ENCODE results near the gene ROBO1.

The ROBO1 gene

DNA sequence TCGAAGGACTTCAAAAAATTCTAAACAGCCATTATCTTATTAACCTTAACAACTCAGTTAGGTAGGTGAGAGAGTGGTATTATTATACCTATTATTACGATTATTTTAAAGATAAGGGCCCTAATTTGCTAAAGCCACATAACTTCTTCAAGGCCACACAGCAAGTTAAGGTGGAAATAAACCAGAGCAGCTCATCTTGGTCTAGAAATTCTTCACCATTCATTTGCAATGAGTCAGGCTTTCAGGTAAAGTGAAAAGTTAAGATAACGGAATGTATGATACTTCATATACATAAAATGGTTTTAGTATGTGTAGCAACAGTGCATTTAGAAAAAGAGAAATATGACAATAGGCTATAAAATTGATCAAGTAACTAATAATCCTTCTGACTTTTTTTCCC lies 920.2 kb downstream of the ROBO1 start:
- no peaks in the 10 kb centered on the region for H3K27me3 ChIP-seq (ENCODE audit: low read depth)
- H3K4me1 ChIP-seq, result peaks cover 7% of the 10 kb centered on the region
- H3K4me3 ChIP-seq, result no peak overlapping the region
- in situ Hi-C loops (cut with MboI; ENCODE audit: low sequenced_read_pairs), result no loop called here
- no peaks in the 10 kb centered on the region for H3K36me3 ChIP-seq (replicated peaks)
- no peaks in the 10 kb centered on the region for H3K9me3 ChIP-seq
- DNase-seq (ENCODE audit: low spot score in 2 of 2), result no peak

- no peaks in the 10 kb centered on the region for H3K9me3 ChIP-seq
- peaks cover 7% of the 10 kb centered on the region for H3K4me1 ChIP-seq
- H3K36me3 ChIP-seq (replicated peaks), result no peaks in the 10 kb centered on the region
- no peak for DNase-seq (ENCODE audit: low spot score in 2 of 2)
- H3K27me3 ChIP-seq (ENCODE audit: low read depth), result no peaks in the 10 kb centered on the region
- in situ Hi-C loops (cut with MboI; ENCODE audit: low sequenced_read_pairs), result no loop called here
- H3K4me3 ChIP-seq, result no peak overlapping the region
These were observed 920.6 kb downstream of the ROBO1 start for GRCh38 chr3:78847203-78847602.

DNA sequence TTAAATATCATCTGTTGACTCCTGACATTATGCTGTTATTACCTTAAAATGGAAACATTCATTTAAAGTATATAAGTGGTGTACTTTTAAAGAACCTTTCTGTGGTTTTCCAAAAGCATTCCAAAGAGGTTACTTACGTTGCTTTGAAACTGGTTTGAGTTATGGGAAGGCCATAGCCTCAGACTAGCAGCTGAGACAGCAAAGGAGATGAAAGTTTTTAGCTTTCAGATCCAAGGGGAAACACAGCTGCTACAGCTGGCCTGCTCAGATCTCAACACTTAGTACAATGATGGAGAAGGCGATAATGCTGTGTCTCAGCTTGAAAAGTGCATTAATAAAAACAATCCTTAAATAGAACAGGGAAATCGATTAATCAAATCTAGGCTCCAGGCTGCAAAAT lies 921.1 kb downstream of the ROBO1 start:
- H3K36me3 ChIP-seq (replicated peaks), result no peaks in the 10 kb centered on the region
- no peak overlapping the region for H3K4me3 ChIP-seq
- H3K27me3 ChIP-seq (ENCODE audit: low read depth), result no peaks in the 10 kb centered on the region
- H3K4me1 ChIP-seq, result peaks cover 7% of the 10 kb centered on the region
- H3K9me3 ChIP-seq, result no peaks in the 10 kb centered on the region
- DNase-seq (ENCODE audit: low spot score in 2 of 2), result no peak
- in situ Hi-C loops (cut with MboI; ENCODE audit: low sequenced_read_pairs), result no loop called here

DNA sequence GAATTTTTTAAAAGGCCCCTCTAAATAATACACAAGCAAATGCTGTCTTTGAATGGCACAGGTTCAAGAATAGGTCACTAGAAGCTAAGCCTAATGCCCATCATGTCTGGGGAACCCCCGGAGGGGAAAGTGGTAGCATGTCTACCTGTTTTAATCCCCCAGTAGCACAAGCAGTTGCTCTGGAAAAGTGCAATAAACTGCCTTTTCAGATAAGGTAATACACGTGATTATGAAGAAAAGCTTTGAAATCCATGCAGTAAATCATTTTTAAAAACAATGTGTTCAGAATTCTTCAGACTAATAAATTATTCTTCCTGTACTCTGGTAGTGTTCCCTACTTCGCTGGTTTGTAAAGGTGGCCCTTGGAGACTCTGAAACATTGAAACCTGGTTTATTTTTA lies 922.2 kb downstream of the ROBO1 start:
- no peaks in the 10 kb centered on the region for H3K9me3 ChIP-seq
- H3K4me1 ChIP-seq, result peaks cover 3% of the 10 kb centered on the region; the same call in 1 of the 2 replicates
- no peaks in the 10 kb centered on the region for H3K36me3 ChIP-seq (replicated peaks)
- DNase-seq (ENCODE audit: low spot score in 2 of 2), result no peak
- no peak overlapping the region for H3K4me3 ChIP-seq
- no peaks in the 10 kb centered on the region for H3K27me3 ChIP-seq (ENCODE audit: low read depth)
- in situ Hi-C loops (cut with MboI; ENCODE audit: low sequenced_read_pairs), result no loop called here

GRCh38 chr3:78844307-78844706 lies 923.5 kb downstream of the ROBO1 start:
- H3K9me3 ChIP-seq, result no peaks in the 10 kb centered on the region
- peaks cover 3% of the 10 kb centered on the region; the same call in 1 of the 2 replicates for H3K4me1 ChIP-seq
- in situ Hi-C loops (cut with MboI; ENCODE audit: low sequenced_read_pairs), result no loop called here
- H3K4me3 ChIP-seq, result no peak overlapping the region
- H3K27me3 ChIP-seq (ENCODE audit: low read depth), result no peaks in the 10 kb centered on the region
- no peaks in the 10 kb centered on the region for H3K36me3 ChIP-seq (replicated peaks)
- DNase-seq (ENCODE audit: low spot score in 2 of 2), result no peak

GRCh38 chr3:78839693-78840092 lies 928.1 kb downstream of the ROBO1 start:
- H3K4me1 ChIP-seq, result 0 out of 2 replicates have a peak, but pooled peaks cover 3% of the 10 kb centered on the region
- no peaks in the 10 kb centered on the region for H3K9me3 ChIP-seq
- H3K4me3 ChIP-seq, result no peak overlapping the region
- no peaks in the 10 kb centered on the region for H3K36me3 ChIP-seq (replicated peaks)
- in situ Hi-C loops (cut with MboI; ENCODE audit: low sequenced_read_pairs), result no loop called here
- H3K27me3 ChIP-seq (ENCODE audit: low read depth), result no peaks in the 10 kb centered on the region
- DNase-seq (ENCODE audit: low spot score in 2 of 2), result no peak

DNA sequence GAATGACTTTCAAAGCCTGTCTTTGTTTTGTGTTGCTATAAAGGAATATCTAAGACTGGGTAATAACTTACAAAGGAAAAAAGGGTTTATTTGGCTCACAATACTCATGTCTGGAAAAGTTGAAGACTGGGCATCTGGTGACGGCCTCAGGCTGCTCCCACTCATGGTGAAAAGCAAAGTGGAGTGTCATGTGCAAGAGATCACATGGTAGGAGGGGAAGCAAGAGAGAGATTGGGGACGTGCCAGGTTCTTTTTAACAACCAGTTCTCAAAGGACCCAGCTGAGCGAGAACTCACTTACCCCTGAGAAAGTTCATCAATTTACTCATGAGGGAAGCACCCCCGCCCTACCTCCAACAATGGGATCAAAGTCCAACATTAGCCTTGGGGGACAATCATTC lies 929.4 kb downstream of the ROBO1 start:
- H3K9me3 ChIP-seq, result no peaks in the 10 kb centered on the region
- peak in 1 of 2 experiments; percentile 26 for DNase-seq (ENCODE audit: low spot score in 2 of 2)
- no peaks in the 10 kb centered on the region for H3K36me3 ChIP-seq (replicated peaks)
- 0 out of 2 replicates have a peak, but pooled peaks cover 3% of the 10 kb centered on the region for H3K4me1 ChIP-seq
- in situ Hi-C loops (cut with MboI; ENCODE audit: low sequenced_read_pairs), result no loop called here
- H3K27me3 ChIP-seq (ENCODE audit: low read depth), result no peaks in the 10 kb centered on the region
- H3K4me3 ChIP-seq, result no peak overlapping the region

DNA sequence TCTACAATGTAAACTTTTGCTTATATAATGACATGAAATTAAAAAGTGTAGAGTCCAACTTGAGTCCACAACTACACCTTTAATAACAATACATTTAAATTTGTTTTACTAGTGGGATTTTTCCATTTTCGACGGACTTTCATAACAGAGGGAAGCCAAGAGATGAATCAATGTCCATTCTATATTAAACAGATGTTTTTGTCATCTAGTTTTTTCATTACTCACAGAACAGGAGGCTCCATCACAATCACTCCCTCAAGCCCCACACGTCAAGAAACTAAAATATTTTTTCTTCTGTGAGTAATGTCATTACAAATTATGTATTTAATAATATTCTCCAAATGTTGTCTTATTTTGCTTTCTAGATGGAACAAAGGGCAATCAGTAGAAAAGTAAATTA lies 932.9 kb downstream of the ROBO1 start:
- H3K9me3 ChIP-seq, result no peaks in the 10 kb centered on the region

GRCh38 chr3:78832785-78833204 lies 935.0 kb downstream of the ROBO1 start:
- Histone ChIP-seq H3K4me3 (no peak overlapping the region), H3K36me3 (replicated peaks) (no peaks in the 10 kb centered on the region), H3K4me1 (no peaks in the 10 kb centered on the region; the same call in 1 of the 2 replicates), H3K9me3 (no peaks in the 10 kb centered on the region), H3K27me3 (ENCODE audit: low read depth) (no peaks in the 10 kb centered on the region)
- no peak for DNase-seq (ENCODE audit: low spot score in 2 of 2)
- in situ Hi-C loops (cut with MboI; ENCODE audit: low sequenced_read_pairs), result no loop called here

More for the DNA sequence above, 932.9 kb downstream of the ROBO1 start:
- in situ Hi-C loops (cut with MboI; ENCODE audit: low sequenced_read_pairs), result no loop called here
- Histone ChIP-seq H3K27me3 (ENCODE audit: low read depth) (no peaks in the 10 kb centered on the region), H3K36me3 (replicated peaks) (no peaks in the 10 kb centered on the region), H3K4me3 (no peak overlapping the region), H3K4me1 (peaks cover 3% of the 10 kb centered on the region; the same call in 1 of the 2 replicates)
- no peak for DNase-seq (ENCODE audit: low spot score in 2 of 2)

GRCh38 chr3:78831446-78831972 lies 936.3 kb downstream of the ROBO1 start:
- no peaks in the 10 kb centered on the region for H3K9me3 ChIP-seq
- no peak for DNase-seq (ENCODE audit: low spot score in 2 of 2)
- no peak overlapping the region for H3K4me3 ChIP-seq
- in situ Hi-C loops (cut with MboI; ENCODE audit: low sequenced_read_pairs), result no loop called here
- no peaks in the 10 kb centered on the region; the same call in 1 of the 2 replicates for H3K4me1 ChIP-seq
- no peaks in the 10 kb centered on the region for H3K27me3 ChIP-seq (ENCODE audit: low read depth)
- no peaks in the 10 kb centered on the region for H3K36me3 ChIP-seq (replicated peaks)

DNA sequence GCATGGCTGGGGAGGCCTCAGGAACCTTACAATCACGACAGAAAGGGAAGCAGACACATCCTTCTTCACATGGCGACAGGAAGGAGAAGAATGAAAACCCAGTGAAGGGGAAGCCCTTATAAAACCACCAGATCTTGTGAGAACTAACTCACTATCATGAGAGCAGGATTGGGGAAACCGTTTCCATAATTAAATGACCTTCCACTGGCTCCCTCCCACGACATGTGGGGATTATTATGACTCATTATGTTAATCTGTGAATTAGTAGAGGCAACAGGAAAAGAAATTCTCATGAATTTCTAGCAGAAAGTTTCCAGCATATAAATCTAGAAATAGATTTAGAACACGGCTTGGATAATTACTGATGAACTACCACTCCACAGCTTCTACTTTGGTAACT lies 937.3 kb downstream of the ROBO1 start:
- no peak for DNase-seq (ENCODE audit: low spot score in 2 of 2)
- in situ Hi-C loops (cut with MboI; ENCODE audit: low sequenced_read_pairs), result no loop called here
- Histone ChIP-seq H3K9me3 (no peaks in the 10 kb centered on the region), H3K27me3 (ENCODE audit: low read depth) (no peaks in the 10 kb centered on the region), H3K4me1 (no peaks in the 10 kb centered on the region; the same call in 1 of the 2 replicates), H3K4me3 (no peak overlapping the region), H3K36me3 (replicated peaks) (no peaks in the 10 kb centered on the region)

GRCh38 chr3:78827618-78828017 lies 940.2 kb downstream of the ROBO1 start:
- in situ Hi-C loops (cut with MboI; ENCODE audit: low sequenced_read_pairs), result no loop called here
- Histone ChIP-seq H3K4me1 (peaks cover 13% of the 10 kb centered on the region), H3K27me3 (ENCODE audit: low read depth) (no peaks in the 10 kb centered on the region), H3K36me3 (replicated peaks) (no peaks in the 10 kb centered on the region), H3K4me3 (no peak overlapping the region), H3K9me3 (no peaks in the 10 kb centered on the region)
- DNase-seq (ENCODE audit: low spot score in 2 of 2), result no peak

DNA sequence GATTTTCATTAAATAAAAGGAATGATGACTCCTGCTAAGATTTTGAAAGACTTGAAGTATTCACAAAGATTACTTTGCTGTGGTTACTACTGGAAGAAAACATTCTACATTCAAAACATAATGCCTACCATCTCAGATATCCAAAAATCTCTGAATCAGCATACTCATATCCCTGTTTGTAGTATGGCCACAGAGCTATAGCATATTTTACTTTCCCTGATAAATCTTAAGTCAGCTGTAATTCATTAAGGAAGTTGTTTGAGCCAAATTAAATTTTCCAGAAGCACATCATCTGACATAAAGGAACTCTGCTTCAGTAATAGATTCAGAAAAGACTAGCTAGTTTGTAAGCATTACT lies 942.0 kb downstream of the ROBO1 start:
- Histone ChIP-seq H3K36me3 (replicated peaks) (no peaks in the 10 kb centered on the region), H3K27me3 (ENCODE audit: low read depth) (no peaks in the 10 kb centered on the region), H3K4me3 (no peak overlapping the region), H3K9me3 (no peaks in the 10 kb centered on the region), H3K4me1 (peaks cover 16% of the 10 kb centered on the region)
- no peak for DNase-seq (ENCODE audit: low spot score in 2 of 2)
- in situ Hi-C loops (cut with MboI; ENCODE audit: low sequenced_read_pairs), result no loop called here

DNA sequence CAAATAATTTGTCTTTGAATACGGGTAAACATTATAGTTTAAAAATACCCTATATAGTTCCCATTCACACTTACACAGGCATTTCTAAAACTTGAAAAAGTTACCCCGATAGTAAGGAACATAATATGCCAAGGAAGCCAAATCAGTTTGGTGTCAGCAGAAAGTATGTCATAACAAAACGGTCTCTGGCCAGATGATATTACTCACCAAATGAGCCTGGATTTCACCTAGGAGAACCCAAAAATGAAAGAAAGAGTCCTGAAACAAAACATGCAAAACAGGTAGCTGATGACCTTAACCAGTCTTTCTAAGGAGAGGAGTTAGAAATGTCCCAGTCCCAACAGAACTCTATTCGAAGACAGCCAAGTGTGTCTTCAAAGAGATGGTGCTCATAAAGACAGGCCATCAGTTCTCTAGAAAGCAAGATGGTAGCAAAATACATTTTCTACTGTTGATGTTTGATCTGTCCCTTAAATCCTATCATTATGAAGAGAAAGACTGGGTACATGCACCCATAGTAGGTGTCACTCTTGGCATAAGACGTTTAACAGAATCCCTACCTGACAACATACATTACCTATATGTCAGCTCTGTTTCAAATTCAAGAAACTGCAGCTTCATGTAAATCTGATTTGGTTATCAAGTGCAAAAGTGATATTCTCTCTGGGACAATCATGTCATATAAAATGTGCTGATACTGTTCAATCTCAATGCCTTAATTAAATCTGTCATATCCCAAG lies 942.5 kb downstream of the ROBO1 start:
- Histone ChIP-seq H3K27me3 (ENCODE audit: low read depth) (no peaks in the 10 kb centered on the region), H3K9me3 (no peaks in the 10 kb centered on the region), H3K36me3 (replicated peaks) (no peaks in the 10 kb centered on the region), H3K4me1 (peaks cover 16% of the 10 kb centered on the region), H3K4me3 (no peak overlapping the region)
- in situ Hi-C loops (cut with MboI; ENCODE audit: low sequenced_read_pairs), result no loop called here
- DNase-seq (ENCODE audit: low spot score in 2 of 2), result no peak

Measured in HAP-1 (cell line).